Motor neuron (in vitro differentiated cells): ENCODE results near the gene SDK2. TPM values are rescaled to one million over a fixed set of nuclear protein-coding genes. Genes with fewer than 3 reads are reported as not detected.
"Not testable (repeated sequence)": the region's sequence is repeated elsewhere in the genome, so short reads cannot be mapped to it uniquely, and the experiment has no call there.

ENCODE experiments used
- ATAC-seq, 8 experiments: fragments of 200-7000 bp; cut with Tn5 transposase; replicated peaks in 6 of 8; 2 replicates each; pipeline ENCODE4 v1.8.0; 2021; ENCODE audit warnings: mild to moderate bottlenecking in 8 of 8, moderate library complexity in 8 of 8
- H3K27ac ChIP-seq, 2 donors: fragments of 250-450 bp; sonication (Bioruptor Pico); 2 replicates each; pipeline ENCODE4 v1.9.0; 2021; ENCODE audit warnings: antibody characterized with exemption in 2 of 2, mild to moderate bottlenecking in 2 of 2, moderate library complexity in 1 of 2
- H3K4me1 ChIP-seq, 2 donors: fragments of 250-450 bp; sonication (Bioruptor Pico); replicated peaks in 1 of 2; 2 replicates each; pipeline ENCODE4 v1.6.1; 2021; ENCODE audit warnings: antibody characterized with exemption in 2 of 2, mild to moderate bottlenecking in 2 of 2, moderate library complexity in 1 of 2
- H3K4me3 ChIP-seq, 5 donors: fragments of 250-450 bp; sonication (Bioruptor Pico); 2 replicates each; pipeline ENCODE4 v1.9.0; 2021; ENCODE audit warnings: antibody characterized with exemption in 5 of 5, mild to moderate bottlenecking in 5 of 5, moderate library complexity in 4 of 5
- WGBS, 10 experiments: fragments of 450-650 bp; shearing (Covaris generic); methylation state at CpG; one replicate each; pipeline ENCODE4 v1.0.0; 2022; 5-methylcytosine and 5-hydroxymethylcytosine counted together
- in situ Hi-C, 9 experiments: fragments of 400-800 bp; cut with MboI; loops; one replicate each; pipeline ENCODE4 v1.15.0; 2021; ENCODE audit warnings: low sequenced_read_pairs in 9 of 9, low pct_unique_long_range_greater_than_20kb in 2 of 9; ENCODE audit not compliant: unreplicated experiment in 9 of 9
- total RNA-seq, 8 experiments: library from RNA; unstranded; fragments of 300-600 nt; gene quantifications; 2 replicates each; pipeline versions ENCODE4 v1.2.3 to v1.2.4, GENCODE V29; 2022

The SDK2 gene
- total RNA-seq, 8 experiments from 2014 or later: 0.59 to 22.0 (median 10.7) TPM

- in situ Hi-C loops: no loop called here
- peak overlapping the region; percentile 84 to 90 for H3K27ac ChIP-seq
- H3K4me1 ChIP-seq: peaks cover 42 to 43% of the 10 kb centered on the region in 2 donors
- peak in 6 of 8 experiments; percentile 0 to 6 (median 2) for ATAC-seq
- WGBS, 10 experiments: 0 to 13% (median 0%) methylated on average over 1 to 8 of the region's 21 CpGs; no CpG with 5 or more reads in 2 of the 10 experiments
- H3K4me3 ChIP-seq: peak overlapping the region; percentile 72 to 95 (median 92)
Observed at GRCh38 chr17:73309727-73310596, 334.3 kb downstream of the SDK2 start.

DNA sequence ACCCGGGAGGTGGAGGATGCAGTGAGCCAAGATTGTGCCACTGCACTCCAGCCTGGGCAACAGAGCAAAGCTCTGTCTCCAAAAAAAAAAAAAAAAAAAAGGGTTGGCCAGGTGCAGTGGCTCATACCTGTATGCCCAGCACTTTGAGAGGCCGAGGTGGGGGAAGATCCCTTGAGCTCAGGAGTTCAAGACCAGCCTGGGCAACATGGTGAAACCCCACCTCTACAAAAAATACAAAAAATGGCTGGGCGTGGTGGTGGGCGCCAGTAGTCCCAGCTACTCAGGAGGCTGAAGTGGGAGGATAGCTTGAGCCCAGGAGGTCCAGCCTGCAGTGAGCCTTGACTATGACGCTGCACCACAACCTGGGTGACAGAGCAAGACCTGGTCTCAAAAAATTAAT is 335.3 kb downstream of the SDK2 start:
- Histone ChIP-seq H3K27ac (peak overlapping the region; percentile 84 to 90), H3K4me3 (peak overlapping the region; percentile 72 to 95 (median 92)), H3K4me1 (peaks cover 52 to 53% of the 10 kb centered on the region in 2 donors)
- WGBS, 10 experiments: 33 to 100% (median 100%) methylated on average over 1 to 4 of the region's 5 CpGs; no CpG with 5 or more reads in 1 of the 10 experiments
- ATAC-seq, in situ Hi-C loops: not testable (repeated sequence)

DNA sequence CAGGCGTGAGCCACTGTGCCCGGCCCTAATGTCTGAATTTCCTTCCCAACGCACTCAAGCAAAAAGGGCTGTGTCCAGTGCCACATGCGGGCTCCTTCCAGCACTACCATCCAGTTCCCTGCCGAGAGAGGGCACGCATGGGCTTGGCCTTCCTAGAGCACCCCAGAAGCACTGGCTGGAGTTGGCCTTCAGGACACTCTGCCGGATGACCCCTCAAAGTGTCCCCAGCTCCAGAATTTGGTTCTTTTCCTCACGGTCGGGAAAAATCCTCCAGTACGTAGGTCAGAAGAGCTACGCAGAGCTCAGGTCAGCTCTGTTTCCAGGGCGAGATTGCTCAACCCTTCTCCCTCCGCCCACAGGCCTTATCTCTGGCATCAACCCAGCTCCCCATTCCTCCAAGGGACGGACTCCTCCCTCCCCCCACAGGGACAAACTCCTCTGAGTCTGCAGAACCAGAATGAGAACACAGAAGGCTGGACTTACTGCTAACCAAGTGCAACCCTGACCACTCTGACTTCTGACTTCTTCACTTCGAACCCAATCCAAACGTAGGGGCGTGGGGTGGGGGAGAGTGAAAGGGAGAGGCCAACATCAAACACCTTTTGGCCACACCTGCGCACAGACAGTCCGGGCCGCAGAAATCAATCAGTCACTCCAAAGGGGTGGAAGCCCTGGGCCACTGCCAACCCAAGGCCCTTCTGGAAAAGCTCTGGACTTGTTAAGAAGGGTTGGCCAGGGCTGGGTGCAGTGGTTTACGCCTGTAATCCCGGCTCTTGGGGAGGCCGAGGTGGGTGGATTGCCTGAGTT is 336.0 kb downstream of the SDK2 start:
- H3K4me1 ChIP-seq: peaks cover 55 to 57% of the 10 kb centered on the region in 2 donors
- ATAC-seq: no peak
- H3K27ac ChIP-seq: no peak overlapping the region
- no peak overlapping the region for H3K4me3 ChIP-seq
- in situ Hi-C loops: no loop called here
- 15 to 100% (median 94%) methylated on average over 1 to 11 of the region's 23 CpGs; no CpG with 5 or more reads in 4 of the 10 experiments for WGBS, 10 experiments

DNA sequence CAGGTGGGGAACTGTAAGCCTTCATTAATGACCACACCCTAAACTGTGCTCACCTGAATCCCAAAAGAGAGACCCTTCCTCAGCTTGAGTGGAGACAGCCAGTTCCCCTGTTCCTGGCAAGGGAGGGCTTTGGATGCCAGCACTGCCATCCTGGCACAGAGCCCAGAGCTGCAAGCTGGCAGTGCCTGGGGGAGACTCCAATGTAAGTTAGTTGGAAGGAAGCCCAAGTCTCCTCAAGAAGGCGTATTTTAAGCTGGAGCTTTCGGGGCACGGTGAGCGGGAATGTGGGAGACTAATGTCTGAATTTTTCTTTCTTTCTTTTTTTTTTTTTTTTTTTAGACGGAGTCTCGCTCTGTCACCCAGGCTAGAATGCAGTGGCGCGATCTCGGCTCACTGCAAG is 337.1 kb downstream of the SDK2 start:
- WGBS, 10 experiments: 73 to 100% (median 88%) methylated on average over 2 to 6 of the region's 9 CpGs; no CpG with 5 or more reads in 7 of the 10 experiments
- in situ Hi-C loops: no loop called here
- Histone ChIP-seq H3K27ac (no peak overlapping the region), H3K4me1 (peaks cover 44 to 48% of the 10 kb centered on the region in 2 donors), H3K4me3 (no peak overlapping the region)
- ATAC-seq: no peak

DNA sequence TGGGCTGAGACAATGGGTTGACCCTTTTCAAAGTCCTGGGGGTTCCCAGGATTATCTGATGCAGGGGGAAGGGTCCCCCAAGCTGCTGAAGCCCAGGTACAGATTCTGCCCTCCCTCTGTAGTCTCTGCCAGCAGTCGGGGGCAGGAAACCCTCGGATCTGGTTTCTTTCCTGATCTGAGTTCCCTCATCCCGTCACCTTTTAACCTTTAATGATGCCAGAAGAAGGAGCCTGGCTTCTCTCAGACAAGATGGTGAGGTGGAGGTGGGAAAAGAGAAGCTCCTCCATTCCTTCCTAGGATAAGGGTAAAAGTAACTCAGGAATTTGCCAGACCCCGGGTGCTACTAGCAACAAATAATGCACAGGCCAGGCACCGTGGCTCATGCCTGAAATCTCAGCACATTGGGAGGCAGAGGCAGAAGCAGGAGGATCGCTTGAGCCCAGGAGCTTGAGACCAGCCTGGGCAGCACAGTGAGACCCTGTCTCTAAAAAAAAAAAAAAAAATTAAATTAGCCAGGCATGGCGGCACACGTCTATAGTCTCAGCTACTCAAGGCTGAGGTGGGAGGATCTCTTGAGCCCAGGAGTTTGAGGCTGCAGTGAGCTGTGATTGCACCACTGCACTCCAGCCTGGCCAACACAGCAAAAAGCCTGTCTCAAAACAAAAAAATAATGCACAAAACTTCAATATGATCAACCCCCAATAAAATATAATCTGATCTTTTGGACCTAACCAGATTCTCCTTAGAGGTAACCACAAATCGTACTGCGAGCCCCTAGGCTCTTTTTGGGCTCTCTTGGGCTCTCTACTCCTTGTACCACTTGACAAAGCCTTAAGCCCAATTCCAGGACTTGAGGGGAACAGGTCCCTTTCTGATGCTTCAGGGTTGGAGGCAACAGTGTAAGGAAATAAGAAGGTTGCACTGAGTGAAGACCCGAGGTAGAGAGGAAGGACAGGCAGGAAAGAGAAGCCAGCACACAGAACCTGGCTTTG is 338.1 kb downstream of the SDK2 start:
- ATAC-seq: no peak
- H3K27ac ChIP-seq: no peak overlapping the region
- H3K4me3 ChIP-seq: no peak overlapping the region
- 48 to 90% (median 75%) methylated on average over 1 to 7 of the region's 11 CpGs; no CpG with 5 or more reads in 3 of the 10 experiments for WGBS, 10 experiments
- in situ Hi-C loops: no loop called here
- H3K4me1 ChIP-seq: peaks cover 43 to 48% of the 10 kb centered on the region in 2 donors

GRCh38 chr17:73304971-73305812 is 339.1 kb downstream of the SDK2 start:
- H3K4me3 ChIP-seq: peak overlapping the region in 3 of 5 donors; percentile 4 to 9 (median 6)
- H3K27ac ChIP-seq: no peak overlapping the region
- H3K4me1 ChIP-seq: peaks cover 43 to 48% of the 10 kb centered on the region in 2 donors
- 0 to 38% (median 13%) methylated on average over 1 to 4 of the region's 16 CpGs; no CpG with 5 or more reads in 6 of the 10 experiments for WGBS, 10 experiments
- in situ Hi-C loops: no loop called here
- ATAC-seq: peak; percentile 36 to 75 (median 72)

GRCh38 chr17:73304438-73304837 is 339.8 kb downstream of the SDK2 start:
- Histone ChIP-seq H3K27ac (no peak overlapping the region), H3K4me3 (no peak overlapping the region), H3K4me1 (peaks cover 41 to 45% of the 10 kb centered on the region in 2 donors)
- WGBS, 10 experiments: 17 to 86% (median 80%) methylated on average over 1 to 5 of the region's 8 CpGs; no CpG with 5 or more reads in 3 of the 10 experiments
- ATAC-seq: peak in 2 of 8 experiments; percentile 5 to 16
- in situ Hi-C loops: no loop called here

- Histone ChIP-seq H3K4me1 (peaks cover 29 to 33% of the 10 kb centered on the region in 2 donors), H3K27ac (no peak overlapping the region), H3K4me3 (no peak overlapping the region)
- no peak for ATAC-seq
- in situ Hi-C loops: no loop called here
- 20 to 100% (median 92%) methylated on average over 1 to 3 of the region's 3 CpGs; no CpG with 5 or more reads in 2 of the 10 experiments for WGBS, 10 experiments
Observed at GRCh38 chr17:73302189-73302588, 342.1 kb downstream of the SDK2 start.

DNA sequence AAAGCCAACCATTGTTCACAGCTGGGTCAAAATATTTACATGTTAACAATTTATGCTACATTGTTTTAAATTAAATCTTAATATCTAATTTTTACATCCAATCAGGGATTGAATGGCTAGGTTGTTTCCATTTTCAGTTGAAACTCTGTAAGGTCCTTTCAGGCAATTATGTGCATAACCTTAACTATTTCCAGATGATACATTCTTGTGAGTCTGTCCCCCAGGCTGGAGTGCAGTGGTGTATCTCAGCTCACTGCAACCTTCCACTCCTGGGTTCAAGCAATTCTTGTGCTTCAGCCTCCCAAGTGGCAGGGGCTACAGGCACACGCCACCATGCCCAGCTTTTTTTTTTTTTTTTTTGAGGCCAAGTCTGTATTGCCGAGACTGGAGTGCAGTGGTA is 342.9 kb downstream of the SDK2 start:
- H3K4me3 ChIP-seq: no peak overlapping the region
- peaks cover 27 to 30% of the 10 kb centered on the region in 2 donors for H3K4me1 ChIP-seq
- in situ Hi-C loops: no loop called here
- peak in 3 of 8 experiments; percentile 2 to 27 (median 6) for ATAC-seq
- H3K27ac ChIP-seq: no peak overlapping the region
- WGBS, 10 experiments: 0 to 100% (median 90%) methylated on average over 1 to 2 of the region's 2 CpGs; no CpG with 5 or more reads in 6 of the 10 experiments

GRCh38 chr17:73300392-73300791 is 343.9 kb downstream of the SDK2 start:
- no peak for ATAC-seq

More at GRCh38 chr17:73300392-73300791, 343.9 kb downstream of the SDK2 start:
- in situ Hi-C loops: no loop called here
- peaks cover 18 to 22% of the 10 kb centered on the region in 2 donors for H3K4me1 ChIP-seq
- no peak overlapping the region for H3K4me3 ChIP-seq
- H3K27ac ChIP-seq: no peak overlapping the region
- WGBS, 10 experiments: 90 to 100% (median 100%) methylated on average over 1 to 2 of the region's 3 CpGs; no CpG with 5 or more reads in 5 of the 10 experiments
